GM12872 (cell line): Measurements from ENCODE around the gene RNF113B.

Experiments
- TF ChIP-seq, protein P1 (sequence below): IDR thresholded peaks from 3 replicates; pipeline ENCODE4 v1.5.1; 2011; ENCODE audit warnings: low read depth, mild to moderate bottlenecking, low read length, moderate library complexity; ENCODE audit not compliant: insufficient read depth

Gene RNF113B

DNA sequence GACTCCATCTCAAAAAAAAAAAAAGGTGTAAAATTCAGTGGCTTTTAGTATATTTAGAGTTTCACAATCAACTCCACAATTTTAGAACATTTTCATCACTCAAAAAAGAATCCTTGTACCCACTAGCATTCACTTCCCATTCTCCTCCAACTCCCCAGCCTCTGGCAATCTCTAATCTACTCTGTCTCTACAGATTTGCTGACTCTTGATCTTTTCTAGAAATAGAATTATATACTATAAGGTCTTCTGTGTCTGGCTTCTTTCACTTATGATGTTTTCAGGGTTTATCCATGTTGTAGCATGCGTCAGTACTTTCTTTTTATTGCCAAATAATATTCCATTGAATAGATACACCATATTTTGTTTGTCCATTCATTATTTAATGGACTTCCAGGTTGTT, 42.2 kb downstream of the RNF113B start:
- TF ChIP-seq, protein P1, sequence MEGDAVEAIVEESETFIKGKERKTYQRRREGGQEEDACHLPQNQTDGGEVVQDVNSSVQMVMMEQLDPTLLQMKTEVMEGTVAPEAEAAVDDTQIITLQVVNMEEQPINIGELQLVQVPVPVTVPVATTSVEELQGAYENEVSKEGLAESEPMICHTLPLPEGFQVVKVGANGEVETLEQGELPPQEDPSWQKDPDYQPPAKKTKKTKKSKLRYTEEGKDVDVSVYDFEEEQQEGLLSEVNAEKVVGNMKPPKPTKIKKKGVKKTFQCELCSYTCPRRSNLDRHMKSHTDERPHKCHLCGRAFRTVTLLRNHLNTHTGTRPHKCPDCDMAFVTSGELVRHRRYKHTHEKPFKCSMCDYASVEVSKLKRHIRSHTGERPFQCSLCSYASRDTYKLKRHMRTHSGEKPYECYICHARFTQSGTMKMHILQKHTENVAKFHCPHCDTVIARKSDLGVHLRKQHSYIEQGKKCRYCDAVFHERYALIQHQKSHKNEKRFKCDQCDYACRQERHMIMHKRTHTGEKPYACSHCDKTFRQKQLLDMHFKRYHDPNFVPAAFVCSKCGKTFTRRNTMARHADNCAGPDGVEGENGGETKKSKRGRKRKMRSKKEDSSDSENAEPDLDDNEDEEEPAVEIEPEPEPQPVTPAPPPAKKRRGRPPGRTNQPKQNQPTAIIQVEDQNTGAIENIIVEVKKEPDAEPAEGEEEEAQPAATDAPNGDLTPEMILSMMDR = no peak

- TF ChIP-seq, protein P1 = no peak
Measured at GRCh38 chr13:98133946-98134345, 43.1 kb downstream of the RNF113B start.

DNA sequence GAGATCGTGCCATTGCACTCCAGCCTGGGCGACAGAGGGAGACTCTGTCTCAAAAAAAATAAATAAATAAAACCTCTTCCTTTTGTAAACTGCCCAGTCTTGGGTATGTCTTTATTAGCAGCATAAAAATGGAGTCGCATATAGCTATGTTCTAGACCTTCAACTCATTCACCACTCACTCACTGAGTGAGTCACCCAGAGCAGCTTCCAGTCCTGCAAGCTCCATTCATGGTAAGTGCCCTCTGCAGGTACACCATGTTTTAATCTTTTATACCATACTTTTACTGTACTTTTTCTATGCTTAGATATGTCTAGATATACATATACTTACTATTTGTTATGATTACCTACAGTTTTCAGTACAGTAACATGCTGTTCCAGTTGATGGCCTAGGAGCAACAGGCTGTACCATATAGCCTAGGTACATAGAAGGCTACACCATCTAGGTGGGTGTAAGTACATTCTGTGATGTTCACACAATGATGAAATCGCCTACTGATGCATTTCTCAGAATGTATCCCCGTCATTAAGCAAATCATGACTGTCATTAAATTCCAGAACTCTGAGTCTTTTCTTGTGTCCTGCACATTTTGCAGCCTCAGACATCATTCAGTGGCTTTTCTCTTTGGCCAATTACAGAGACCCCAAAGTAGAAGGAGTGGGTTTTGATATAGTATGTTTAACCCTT, 47.9 kb downstream of the RNF113B start:
- TF ChIP-seq, protein P1 = no peak
